GM11168 (cell line): ENCODE data around the gene LHX3.
"Not testable (repeated sequence)": the region's sequence is repeated elsewhere in the genome, so short reads cannot be mapped to it uniquely, and the experiment has no call there.

Source experiments
- in situ Hi-C: fragments of 300-500 bp; cut with MboI; formaldehyde crosslinking; loops from one replicate; pipeline ENCODE4 v1.12.0; 2022; ENCODE audit warnings: low sequenced_read_pairs; ENCODE audit not compliant: unreplicated experiment

Gene LHX3

DNA sequence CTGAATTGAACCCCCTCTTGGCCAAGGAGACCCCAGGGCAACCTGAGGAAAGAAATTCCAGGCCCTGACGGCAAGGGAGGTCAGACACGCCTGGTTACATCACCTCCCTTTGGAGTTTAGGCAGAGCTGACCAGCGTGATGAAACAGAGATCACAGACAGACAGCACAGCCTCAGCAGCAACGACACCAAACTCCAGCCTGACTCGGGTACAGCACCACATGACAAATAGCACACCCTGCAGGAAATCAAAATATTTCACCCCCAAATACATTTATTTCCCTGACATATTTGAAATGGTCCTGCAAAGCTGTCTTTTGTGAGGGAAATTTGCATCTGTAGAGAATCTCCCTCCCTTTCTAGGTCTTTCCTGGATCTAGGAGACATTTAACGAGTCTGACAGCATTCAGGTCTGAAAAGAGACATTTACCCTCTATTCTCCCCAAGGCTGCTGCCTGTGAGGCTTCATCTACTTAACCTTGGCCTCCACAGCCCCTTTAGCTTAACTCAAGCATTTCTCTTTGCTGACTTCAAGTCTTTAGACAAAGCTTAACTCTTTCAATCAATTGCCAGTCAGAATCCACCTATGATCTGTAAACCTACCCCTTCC, 38.1 kb upstream of the LHX3 start:
- in situ Hi-C loops, result no loop called here

DNA sequence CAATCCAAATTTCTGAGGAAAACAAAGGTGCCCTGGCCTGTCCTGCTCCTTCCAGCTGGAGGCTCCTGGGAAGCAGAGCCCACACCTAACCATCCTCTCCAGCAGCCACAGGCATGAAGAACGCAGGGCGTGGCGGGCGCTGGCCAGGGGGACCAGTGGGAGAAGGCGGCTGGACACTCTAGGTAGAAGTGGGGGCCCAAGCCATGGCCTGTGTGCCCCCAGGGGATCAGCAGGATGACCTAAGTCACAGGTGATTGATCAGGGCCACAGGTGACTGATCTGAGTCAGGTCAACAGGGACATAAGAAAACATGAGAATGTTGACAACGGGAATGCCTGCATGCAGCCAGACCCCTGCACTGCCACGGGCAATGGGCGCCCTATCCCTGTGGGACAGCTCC, 37.3 kb upstream of the LHX3 start:
- in situ Hi-C loops, result no loop called here

DNA sequence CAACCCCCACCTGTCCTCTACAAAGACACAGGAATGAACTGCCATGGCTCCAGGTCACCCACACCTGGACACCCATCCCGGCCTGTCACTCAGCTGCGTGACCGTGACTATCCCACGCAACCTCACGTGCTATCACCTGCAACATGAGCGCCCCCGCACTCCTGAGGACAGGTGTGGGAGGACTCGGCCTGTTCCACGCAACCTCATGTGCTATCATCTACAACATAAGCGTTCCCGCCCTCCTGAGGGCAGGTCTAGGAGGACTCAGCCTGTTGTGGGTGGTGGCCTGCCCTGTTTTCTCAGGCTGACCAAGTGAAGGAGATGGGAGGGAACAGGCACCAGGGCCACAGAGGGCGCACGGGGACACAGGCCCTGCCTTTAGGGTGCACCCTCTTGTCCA, 36.6 kb upstream of the LHX3 start:
- in situ Hi-C loops, result no loop called here

DNA sequence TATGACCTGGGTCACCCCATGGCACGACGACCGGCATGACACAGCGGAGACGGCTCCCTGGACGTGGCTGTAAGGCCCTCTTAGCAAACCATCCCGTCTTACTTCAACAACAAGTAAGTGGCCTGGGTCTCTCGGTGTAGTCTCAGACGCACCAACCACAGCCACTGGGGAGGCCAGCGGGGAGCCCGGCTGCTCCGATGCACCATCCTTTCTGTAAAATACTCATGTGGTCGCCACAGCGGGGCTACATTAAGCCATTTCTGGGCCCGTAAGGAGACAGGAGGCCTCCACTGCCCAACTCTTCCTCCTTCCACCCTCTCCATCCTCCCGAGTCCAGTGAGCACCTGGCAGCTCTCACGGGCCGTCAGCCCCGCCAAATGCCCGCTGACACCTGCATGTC, 36.0 kb upstream of the LHX3 start:
- in situ Hi-C loops, result no loop called here

DNA sequence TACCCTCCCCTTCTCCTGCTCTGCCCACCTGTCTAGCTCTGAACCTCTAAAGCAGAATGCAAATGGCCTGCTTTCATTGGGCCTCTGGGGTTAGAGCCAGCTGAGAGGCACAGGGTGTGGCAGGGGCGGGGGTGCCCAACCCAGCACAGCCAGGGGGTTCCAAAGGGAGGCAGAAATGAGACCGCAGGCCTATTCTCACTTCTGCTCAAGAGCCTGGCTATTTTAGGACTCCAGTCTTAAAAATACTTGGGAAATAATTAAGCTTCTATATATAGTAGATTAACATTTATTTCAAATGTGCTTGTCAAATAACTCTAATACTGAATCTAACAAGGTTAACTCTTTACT, 35.0 kb upstream of the LHX3 start:
- in situ Hi-C loops, result no loop called here

DNA sequence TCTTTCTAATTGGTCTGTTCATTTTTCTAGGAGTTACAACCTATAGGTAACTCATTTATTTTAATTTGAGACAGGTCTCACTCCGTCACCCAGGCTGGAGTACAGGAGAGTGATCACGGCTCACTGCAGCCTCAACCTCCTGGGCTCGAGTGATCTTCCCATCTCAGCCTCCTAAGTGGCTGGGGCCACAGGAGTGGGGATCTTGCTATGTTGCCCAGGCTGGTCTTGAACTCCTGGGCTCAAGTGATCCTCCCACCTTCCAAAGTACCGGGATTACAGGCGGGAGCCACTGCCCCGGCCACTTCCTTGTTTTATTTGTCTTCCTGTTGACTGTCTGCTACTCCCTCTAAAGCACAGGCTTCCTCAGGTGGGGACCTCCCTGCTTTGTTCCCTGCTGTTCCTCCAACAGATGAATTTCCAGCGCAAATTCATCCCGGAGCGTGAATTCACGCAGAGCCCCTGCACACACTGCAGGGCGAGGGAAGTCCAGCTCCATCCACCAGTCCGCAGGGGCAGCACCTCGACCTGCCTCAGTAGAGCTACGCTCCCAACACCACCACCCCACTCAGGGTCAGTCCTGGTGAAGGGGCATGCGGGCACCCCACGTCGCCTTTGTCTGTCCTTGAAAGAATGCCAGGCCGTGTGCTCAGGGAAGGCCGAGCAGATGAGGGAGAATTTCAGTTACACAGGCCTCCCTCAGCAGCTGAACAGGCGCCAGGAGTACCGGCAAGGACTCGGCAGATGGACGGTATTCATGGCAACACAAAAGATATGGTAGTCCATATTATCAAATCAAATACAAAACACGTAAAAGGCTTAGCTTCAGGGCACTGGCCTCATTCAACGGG, 34.4 kb upstream of the LHX3 start:
- in situ Hi-C loops, result no loop called here

DNA sequence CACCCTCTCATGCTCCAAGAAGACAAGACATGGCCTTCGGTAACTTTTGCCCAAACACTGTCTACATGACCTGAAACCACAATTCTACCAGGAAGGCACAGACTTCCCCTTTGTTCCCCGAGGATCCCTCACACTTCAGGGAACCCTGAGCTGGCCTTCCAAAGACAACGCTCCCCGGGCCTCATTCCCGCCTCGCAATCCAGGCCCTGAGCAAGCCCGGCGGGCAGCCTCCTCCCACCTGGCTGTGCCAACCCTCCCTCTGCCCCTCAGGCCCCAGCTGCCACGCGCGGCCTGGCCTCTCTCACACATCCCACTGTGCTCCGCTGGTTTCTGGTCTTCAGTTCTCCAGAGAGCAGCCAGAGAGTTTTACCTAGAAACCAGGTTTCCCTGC, 33.4 kb upstream of the LHX3 start:
- in situ Hi-C loops, result no loop called here

DNA sequence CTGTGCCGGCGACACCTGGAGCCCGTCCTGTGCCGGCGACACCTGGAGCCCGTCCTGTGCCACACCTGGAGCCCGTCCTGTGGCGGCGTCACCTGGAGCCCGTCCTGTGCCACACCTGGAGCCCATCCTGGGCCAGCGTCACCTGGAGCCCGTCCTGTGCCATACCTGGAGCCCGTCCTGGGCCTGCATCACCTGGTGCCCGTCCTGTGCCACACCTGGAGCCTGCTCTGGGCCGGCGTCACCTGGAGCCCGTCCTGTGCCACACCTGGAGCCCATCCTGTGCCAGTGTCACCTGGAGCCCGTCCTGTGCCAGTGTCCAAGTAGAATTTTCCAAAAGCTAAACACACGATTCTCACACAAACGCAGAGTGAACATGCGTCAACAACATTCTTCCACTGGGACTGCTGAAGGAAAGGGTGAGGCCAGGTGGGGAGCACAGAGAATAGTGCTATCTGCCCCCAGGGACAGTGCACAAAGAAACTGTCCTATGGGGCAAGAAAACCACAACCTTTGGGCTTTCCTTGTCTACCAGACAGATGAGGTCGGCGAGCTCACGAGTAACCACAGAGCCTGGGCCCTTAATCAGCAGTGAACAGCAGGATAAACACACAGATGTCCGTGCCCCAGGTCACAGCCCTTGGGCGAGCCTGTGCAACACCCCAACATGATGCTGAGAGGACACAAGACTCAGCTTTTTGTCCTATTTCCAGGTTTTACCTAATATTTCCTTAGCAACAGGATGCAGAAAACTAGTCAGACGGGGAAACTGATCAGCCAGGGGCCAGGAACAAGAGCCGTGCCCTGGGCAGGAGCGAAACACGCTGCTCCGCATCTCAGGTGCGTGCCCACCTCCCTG, 32.8 kb upstream of the LHX3 start:
- in situ Hi-C loops, result no loop called here

DNA sequence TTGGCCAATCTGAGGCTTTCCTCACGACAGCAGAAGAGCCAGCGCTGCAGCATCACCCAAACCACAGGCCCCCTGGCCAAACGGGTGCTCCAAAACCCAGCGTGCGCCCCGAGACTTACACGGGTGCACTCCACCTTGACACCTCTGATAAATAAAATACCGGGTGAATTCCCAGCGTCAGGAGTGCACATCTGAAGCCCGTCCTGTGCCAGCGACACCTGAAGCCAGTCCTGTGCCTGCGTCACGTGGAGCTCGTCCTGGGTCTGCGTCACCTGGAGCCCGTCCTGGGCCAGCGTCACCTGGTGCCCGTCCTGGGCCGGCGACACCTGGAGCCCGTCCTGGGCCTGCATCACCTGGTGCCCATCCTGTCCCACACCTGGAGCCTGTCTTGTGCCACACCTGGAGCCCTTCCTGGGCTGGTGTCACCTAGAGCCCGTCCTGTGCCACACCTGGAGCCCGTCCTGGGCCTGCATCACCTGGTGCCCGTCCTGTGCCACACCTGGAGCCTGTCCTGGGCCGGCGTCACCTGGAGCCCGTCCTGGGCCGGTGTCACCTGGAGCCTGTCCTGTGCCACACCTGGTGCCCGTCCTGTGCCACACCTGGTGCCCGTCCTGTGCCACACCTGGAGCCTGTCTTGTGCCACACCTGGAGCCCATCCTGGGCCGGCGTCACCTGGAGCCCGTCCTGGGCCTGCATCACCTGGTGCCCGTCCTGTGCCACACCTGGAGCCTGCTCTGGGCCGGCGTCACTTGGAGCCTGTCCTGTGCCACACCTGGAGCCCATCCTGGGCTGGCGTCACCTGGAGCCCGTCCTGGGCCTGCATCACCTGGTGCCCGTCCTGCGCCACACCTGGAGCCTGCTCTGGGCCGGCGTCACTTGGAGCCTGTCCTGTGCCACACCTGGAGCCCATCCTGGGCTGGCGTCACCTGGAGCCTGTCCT, 31.8 kb upstream of the LHX3 start:
- in situ Hi-C loops, result not testable (repeated sequence)

DNA sequence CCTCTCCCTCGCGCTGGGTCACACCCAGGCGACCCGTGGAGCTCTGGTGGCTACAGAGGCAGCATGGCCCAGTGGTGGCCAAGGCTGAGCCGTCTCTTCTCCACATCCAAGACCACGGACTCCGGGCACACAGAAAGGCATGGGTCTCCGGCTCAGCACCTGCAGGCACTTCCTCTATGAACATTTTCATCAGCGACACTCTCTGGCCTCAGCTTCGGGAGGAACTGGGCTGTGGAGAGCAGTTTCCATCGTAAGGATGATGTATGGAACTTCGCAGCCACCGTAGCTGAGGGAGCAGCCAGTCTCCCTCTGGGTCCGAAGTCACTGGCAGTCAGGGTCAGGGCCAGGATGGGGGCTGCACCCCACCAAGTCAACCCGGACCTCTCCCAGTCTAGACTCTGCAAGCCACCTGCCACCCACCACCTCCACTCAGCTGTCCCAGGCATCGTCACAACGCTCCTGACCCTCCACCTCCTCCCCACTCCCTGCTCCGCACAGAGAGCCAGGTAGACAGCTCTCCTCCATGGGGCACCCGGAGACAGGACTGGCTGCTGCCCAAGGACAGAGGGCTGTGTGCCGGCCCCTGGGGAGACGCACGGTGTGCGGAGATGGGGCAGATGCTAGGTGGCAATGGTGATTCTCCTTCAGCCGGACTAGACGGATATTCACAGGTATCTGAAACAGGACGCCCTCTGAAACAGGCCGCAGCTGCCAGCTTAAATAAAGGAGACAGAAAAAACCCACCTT, 31.0 kb upstream of the LHX3 start:
- in situ Hi-C loops, result no loop called here

DNA sequence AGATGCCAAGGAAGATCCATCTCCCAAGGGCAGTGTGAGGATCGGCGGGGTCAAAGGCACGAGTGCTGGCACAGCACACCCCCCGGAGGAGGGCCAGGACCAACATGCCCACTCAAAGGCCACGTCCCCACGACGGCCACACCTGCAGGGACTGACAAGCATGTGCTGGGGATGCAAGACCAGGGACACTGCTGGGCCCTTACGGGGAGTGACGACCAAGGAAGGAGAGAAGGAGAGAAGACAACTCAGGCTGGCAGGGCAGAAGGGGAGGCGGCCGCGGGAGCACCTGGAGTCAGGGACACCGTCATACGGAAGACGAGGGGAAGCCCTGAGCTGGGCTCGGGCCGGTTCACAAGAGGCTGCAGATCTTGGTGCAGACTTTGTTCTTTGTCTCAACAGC, 30.2 kb upstream of the LHX3 start:
- in situ Hi-C loops, result no loop called here

DNA sequence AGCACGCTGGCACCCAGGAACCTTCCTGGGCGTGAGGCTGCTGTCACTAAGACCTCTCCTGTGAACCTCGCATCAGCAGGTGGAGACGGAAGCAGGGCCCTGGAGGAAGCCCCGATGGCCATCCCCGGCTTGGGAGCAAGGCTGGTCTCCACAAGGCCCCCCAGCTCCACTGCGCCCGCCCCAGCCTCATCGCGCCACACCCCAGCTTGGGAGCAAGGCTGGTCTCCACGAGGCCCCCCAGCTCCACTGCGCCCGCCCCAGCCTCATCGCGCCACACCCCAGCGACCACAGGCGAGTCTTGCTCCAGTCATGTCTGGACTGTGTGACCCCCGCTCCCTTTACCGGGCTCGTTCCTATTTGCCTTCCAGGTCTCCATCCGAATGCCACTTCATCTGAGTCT, 29.7 kb upstream of the LHX3 start:
- in situ Hi-C loops, result no loop called here

DNA sequence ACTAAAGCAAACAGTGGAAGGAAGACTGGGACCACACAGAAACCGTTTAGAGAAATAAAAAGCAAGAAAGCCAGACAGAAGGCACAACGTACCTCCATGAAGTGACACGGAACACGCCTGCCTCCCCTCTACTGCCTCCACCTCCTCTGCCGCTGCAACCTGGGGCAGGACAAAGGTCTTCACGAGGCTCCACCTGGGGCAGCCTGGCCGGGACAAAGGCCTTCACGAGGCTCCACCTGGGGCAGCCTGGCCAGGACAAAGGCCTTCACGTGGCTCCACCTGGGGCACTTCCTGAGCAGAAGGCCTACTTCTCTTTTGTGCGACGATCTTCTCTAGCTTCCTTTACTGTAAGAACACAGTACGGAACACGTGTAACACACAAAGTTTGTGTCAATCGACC, 28.9 kb upstream of the LHX3 start:
- in situ Hi-C loops, result no loop called here

DNA sequence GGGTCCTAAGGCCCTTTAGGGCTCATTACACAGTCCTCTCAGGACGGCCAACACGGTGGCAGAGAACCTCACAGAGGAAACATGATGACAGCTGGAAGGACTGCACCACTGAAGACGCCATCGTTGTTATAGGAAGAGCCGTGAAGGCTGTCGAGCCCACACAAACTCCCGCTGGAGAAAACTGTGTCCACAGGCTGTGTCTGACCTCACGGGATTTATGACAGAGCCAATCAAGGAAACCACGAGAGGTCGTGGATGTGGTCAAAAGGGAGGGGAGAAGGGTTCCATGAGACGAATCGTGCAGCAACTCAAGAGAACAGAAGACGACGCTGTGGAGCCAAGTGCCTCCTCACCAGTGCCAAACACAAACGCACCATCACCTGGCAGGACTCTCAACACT, 28.5 kb upstream of the LHX3 start:
- in situ Hi-C loops, result no loop called here

DNA sequence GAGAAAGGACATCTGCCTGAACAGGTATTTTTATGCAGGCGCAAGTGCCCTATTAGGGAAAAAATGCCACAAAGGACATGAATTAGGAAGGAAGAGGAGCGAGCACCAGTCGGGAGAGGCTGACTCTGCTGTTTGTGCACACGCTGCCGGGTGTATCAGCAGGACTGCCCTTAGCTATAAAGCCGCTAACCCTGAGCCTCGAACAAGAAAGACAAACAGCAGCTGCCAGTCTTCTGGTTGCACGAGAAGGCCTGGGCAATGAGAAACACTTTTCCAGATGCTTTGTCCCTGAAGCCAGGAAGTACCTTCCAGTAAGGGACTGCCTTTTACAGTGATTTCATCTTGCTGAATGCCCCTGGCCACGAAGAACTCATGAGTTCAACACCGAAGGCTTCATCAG, 28.0 kb upstream of the LHX3 start:
- in situ Hi-C loops, result no loop called here

DNA sequence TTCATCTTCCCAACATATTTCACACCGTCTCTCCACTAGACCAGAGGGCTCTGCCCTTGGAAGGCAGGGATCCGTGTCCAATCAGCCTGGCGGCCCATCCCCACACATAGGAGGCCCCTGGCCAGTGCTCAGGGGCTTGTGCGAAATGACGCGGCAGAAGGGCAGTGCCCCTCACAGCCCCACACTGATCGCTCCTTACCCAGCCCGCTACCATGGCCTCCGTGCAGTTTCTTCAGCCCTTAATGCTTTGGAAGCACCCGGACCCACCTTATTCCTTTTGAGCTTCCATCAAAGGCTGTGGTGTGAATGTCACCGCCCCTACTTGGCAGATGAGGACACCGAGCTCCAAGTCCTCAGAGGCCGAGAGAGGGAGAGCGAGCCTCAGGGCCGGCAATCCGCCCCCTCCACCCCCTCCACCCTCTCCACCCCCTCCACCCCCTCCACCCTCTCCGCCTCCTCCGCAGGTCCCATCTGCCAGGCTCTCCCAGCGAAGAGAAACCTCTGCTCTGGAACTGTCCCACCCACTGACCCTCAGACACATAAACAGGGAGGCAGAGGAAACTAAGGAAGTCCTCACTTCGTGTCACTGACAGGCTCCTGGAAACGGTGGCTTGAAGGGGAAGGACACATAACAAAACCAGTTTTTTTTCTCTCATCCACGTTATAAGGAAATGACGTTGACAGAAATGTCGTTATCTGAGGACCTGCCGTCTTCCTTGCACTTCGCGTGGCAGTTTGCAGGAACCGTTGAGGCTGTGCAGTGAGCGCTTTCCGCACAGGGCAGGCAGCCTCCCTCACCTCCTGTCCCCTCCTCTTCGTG, 26.8 kb upstream of the LHX3 start:
- in situ Hi-C loops, result no loop called here

DNA sequence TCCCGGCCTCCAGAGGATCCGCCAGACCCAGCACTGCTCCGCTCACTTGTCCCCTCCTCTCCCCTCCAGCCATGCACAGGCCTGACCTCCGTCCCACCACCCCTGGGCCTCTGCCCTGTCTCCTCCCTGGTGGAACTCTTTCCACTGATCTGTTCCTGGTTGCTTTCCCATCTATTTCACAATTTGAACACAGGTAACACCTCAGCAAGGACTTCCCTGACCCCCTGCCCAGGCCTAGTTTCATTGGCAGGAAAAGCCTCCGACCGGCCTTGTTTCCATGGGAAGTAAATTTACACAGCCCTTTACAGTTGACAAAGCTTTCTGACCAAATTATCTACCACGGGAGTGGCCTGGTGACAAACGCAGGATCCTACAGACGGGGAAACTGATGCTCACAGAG, 25.8 kb upstream of the LHX3 start:
- in situ Hi-C loops, result no loop called here

DNA sequence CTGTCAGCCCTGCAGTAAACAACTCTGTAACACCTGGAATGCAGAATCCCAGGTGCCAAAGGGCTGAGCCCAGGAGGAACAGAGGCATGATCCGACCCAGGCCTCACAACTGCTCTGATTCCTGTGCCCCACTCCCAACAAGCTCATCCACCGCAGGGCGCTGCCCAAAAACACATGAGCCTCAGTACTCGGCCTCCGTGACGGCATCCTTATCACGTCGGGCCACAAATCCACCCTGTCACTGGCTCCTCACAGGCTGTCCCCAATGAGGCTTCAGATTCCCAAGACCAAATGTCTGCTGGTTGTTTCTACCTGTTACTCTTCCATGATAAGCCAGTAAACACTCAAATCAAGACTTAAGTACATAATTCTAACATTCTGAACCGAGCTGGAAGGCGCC, 25.4 kb upstream of the LHX3 start:
- in situ Hi-C loops, result no loop called here
